ENCODE data around the gene GAMT.

Gene GAMT

GRCh38 chr19:1379961-1380489 is 21.3 kb downstream of the GAMT start:
- Histone ChIP-seq H3K9me2 (replicated peaks; ENCODE audit: low read depth, low read length) (no peaks in the 10 kb centered on the region), H3K4me1 (ENCODE audit: insufficient read depth, low read length, poor library complexity, severe bottlenecking) (peaks cover 5% of the 10 kb centered on the region), H3F3A (ENCODE audit: low read depth) (no peaks in the 10 kb centered on the region), H3K36me3 (ENCODE audit: insufficient read depth, low read length) (no peaks in the 10 kb centered on the region), H3K9ac (ENCODE audit: low read depth, low read length, poor library complexity, severe bottlenecking) (no peak overlapping the region), H3K4me2 (ENCODE audit: low read depth, low read length, poor library complexity, severe bottlenecking) (no peak overlapping the region), H3K9me3 (ENCODE audit: insufficient read depth, low read depth, low read length) (no peaks in the 10 kb centered on the region), H3K79me2 (ENCODE audit: insufficient read depth, low read length) (peaks cover 11% of the 10 kb centered on the region), H3K27me3 (ENCODE audit: insufficient read depth, low read length, poor library complexity, severe bottlenecking) (no peaks in the 10 kb centered on the region), H3K4me3 (ENCODE audit: low read length, poor library complexity, severe bottlenecking) (no peak overlapping the region), H2AFZ (ENCODE audit: low read length) (no peak overlapping the region), H4K20me1 (ENCODE audit: insufficient read depth, low read length, poor library complexity, severe bottlenecking) (peaks cover 4% of the 10 kb centered on the region)
- TF ChIP-seq EZH2phosphoT487 (IDR thresholded peaks at IDR 0.05; ENCODE audit: borderline replicate concordance) (no peak), CTCF (conservative IDR thresholded peaks at IDR 0.05; ENCODE audit: low read length) (no peak)

- no peaks in the 10 kb centered on the region for H3K36me3 ChIP-seq (ENCODE audit: insufficient read depth, low read length)
- H3K9me2 ChIP-seq (replicated peaks; ENCODE audit: low read depth, low read length) = no peaks in the 10 kb centered on the region
- no peak overlapping the region for H3K9ac ChIP-seq (ENCODE audit: low read depth, low read length, poor library complexity, severe bottlenecking)
- no peak for TF ChIP-seq EZH2phosphoT487 (IDR thresholded peaks at IDR 0.05; ENCODE audit: borderline replicate concordance)
- TF ChIP-seq CTCF (conservative IDR thresholded peaks at IDR 0.05; ENCODE audit: low read length) = no peak
- no peaks in the 10 kb centered on the region for H3F3A ChIP-seq (ENCODE audit: low read depth)
- H4K20me1 ChIP-seq (ENCODE audit: insufficient read depth, low read length, poor library complexity, severe bottlenecking) = peaks cover 3% of the 10 kb centered on the region
- H3K4me2 ChIP-seq (ENCODE audit: low read depth, low read length, poor library complexity, severe bottlenecking) = no peak overlapping the region
- no peaks in the 10 kb centered on the region for H3K9me3 ChIP-seq (ENCODE audit: insufficient read depth, low read depth, low read length)
- no peaks in the 10 kb centered on the region for H3K4me1 ChIP-seq (ENCODE audit: insufficient read depth, low read length, poor library complexity, severe bottlenecking)
- H2AFZ ChIP-seq (ENCODE audit: low read length) = no peak overlapping the region
- H3K79me2 ChIP-seq (ENCODE audit: insufficient read depth, low read length) = peaks cover 4% of the 10 kb centered on the region
- no peak overlapping the region for H3K4me3 ChIP-seq (ENCODE audit: low read length, poor library complexity, severe bottlenecking)
- no peaks in the 10 kb centered on the region for H3K27me3 ChIP-seq (ENCODE audit: insufficient read depth, low read length, poor library complexity, severe bottlenecking)
Observed at GRCh38 chr19:1379126-1379905, 22.0 kb downstream of the GAMT start.

- Histone ChIP-seq H4K20me1 (ENCODE audit: insufficient read depth, low read length, poor library complexity, severe bottlenecking) (no peaks in the 10 kb centered on the region), H2AFZ (ENCODE audit: low read length) (no peak overlapping the region), H3K79me2 (ENCODE audit: insufficient read depth, low read length) (no peaks in the 10 kb centered on the region), H3F3A (ENCODE audit: low read depth) (no peaks in the 10 kb centered on the region), H3K4me3 (ENCODE audit: low read length, poor library complexity, severe bottlenecking) (no peak overlapping the region), H3K9me3 (ENCODE audit: insufficient read depth, low read depth, low read length) (no peaks in the 10 kb centered on the region), H3K4me1 (ENCODE audit: insufficient read depth, low read length, poor library complexity, severe bottlenecking) (no peaks in the 10 kb centered on the region), H3K9me2 (replicated peaks; ENCODE audit: low read depth, low read length) (no peaks in the 10 kb centered on the region), H3K9ac (ENCODE audit: low read depth, low read length, poor library complexity, severe bottlenecking) (no peak overlapping the region), H3K36me3 (ENCODE audit: insufficient read depth, low read length) (peaks cover 10% of the 10 kb centered on the region; the same call in 1 of the 2 replicates), H3K4me2 (ENCODE audit: low read depth, low read length, poor library complexity, severe bottlenecking) (no peak overlapping the region), H3K27me3 (ENCODE audit: insufficient read depth, low read length, poor library complexity, severe bottlenecking) (no peaks in the 10 kb centered on the region)
- TF ChIP-seq EZH2phosphoT487 (IDR thresholded peaks at IDR 0.05; ENCODE audit: borderline replicate concordance) (no peak), CTCF (conservative IDR thresholded peaks at IDR 0.05; ENCODE audit: low read length) (no peak)
Observed at GRCh38 chr19:1377965-1378785, 23.2 kb downstream of the GAMT start.
